Mesendoderm (in vitro differentiated cells): ENCODE results near the gene NBPF20. TPM values are rescaled to one million over a fixed set of nuclear protein-coding genes. Genes with fewer than 3 reads are reported as not detected.
A peak's percentile ranks its signal among the peaks of the same experiment; 100 is the strongest.
"Not testable (repeated sequence)": the region's sequence is repeated elsewhere in the genome, so short reads cannot be mapped to it uniquely, and the experiment has no call there.

Experiments used
- DNase-seq: peaks from one replicate; pipeline ENCODE4 v3.0.0; 2013
- H2AK5ac ChIP-seq: 2 replicates; pipeline ENCODE4 v1.6.1; 2013; ENCODE audit warnings: low read length, inconsistent platforms
- H2BK120ac ChIP-seq: 2 replicates; pipeline ENCODE4 v1.6.1; 2013; ENCODE audit warnings: low read depth, mild to moderate bottlenecking, low read length, moderate library complexity, mixed read lengths
- H2BK15ac ChIP-seq: replicated peaks from 2 replicates; pipeline ENCODE4 v1.6.1; 2013; ENCODE audit warnings: low read depth, mild to moderate bottlenecking, moderate library complexity
- H2BK5ac ChIP-seq: 2 replicates; pipeline ENCODE4 v1.6.1; 2013; ENCODE audit warnings: low read length, inconsistent platforms
- H3K18ac ChIP-seq: 2 replicates; pipeline ENCODE4 v1.6.1; 2013; ENCODE audit warnings: mild to moderate bottlenecking, low read length, mixed read lengths
- H3K23ac ChIP-seq: one replicate; pipeline ENCODE4 v1.6.1; 2013; ENCODE audit warnings: low read length
- H3K27ac ChIP-seq: 2 replicates; pipeline ENCODE4 v1.5.1; 2013; ENCODE audit warnings: low read depth, mild to moderate bottlenecking, inconsistent platforms, low read length, moderate library complexity
- H3K27me3 ChIP-seq: 2 replicates; pipeline ENCODE4 v1.6.1; 2013; ENCODE audit warnings: low read length, control low read depth, mild to moderate bottlenecking, inconsistent platforms; ENCODE audit not compliant: insufficient read depth, poor library complexity
- H3K36me3 ChIP-seq: 2 replicates; pipeline ENCODE4 v1.6.1; 2013; ENCODE audit warnings: low read length, inconsistent platforms; ENCODE audit not compliant: control insufficient read depth, insufficient read depth
- H3K4ac ChIP-seq: one replicate; pipeline ENCODE4 v1.6.1; 2013; ENCODE audit warnings: low read depth, mild to moderate bottlenecking, low read length, moderate library complexity
- H3K4me1 ChIP-seq: 2 replicates; pipeline ENCODE4 v1.6.1; 2013; ENCODE audit warnings: low read depth, low read length, inconsistent platforms; ENCODE audit not compliant: control insufficient read depth
- H3K4me2 ChIP-seq: 2 replicates; pipeline ENCODE4 v1.6.1; 2013; ENCODE audit warnings: low read length
- H3K4me3 ChIP-seq: 2 replicates; pipeline ENCODE4 v1.5.1; 2013; ENCODE audit warnings: mild to moderate bottlenecking, low read length
- H3K56ac ChIP-seq: one replicate; pipeline ENCODE4 v1.6.1; 2013; ENCODE audit warnings: low read length
- H3K79me1 ChIP-seq: 2 replicates; pipeline ENCODE4 v1.6.1; 2013; ENCODE audit warnings: low read length, inconsistent platforms
- H3K79me2 ChIP-seq: 2 replicates; pipeline ENCODE4 v1.6.1; 2013; ENCODE audit warnings: mild to moderate bottlenecking, low read length; ENCODE audit not compliant: control insufficient read depth, insufficient read depth
- H3K9ac ChIP-seq: 2 replicates; pipeline ENCODE4 v1.6.1; 2013; ENCODE audit warnings: low read length, inconsistent platforms
- H4K5ac ChIP-seq: one replicate; pipeline ENCODE4 v1.6.1; 2013; ENCODE audit warnings: low read length
- H4K8ac ChIP-seq: one replicate; pipeline ENCODE4 v1.6.1; 2013; ENCODE audit warnings: low read depth, mild to moderate bottlenecking, control low read depth, low read length, moderate library complexity
- WGBS: extraction: QIAGEN DNeasy Blood & Tissue Kit; methylation state at CpG from one replicate; pipeline ENCODE4 v1.1.7; 2013; ENCODE audit warnings: low lambda C conversion rate, missing lambda C conversion rate; ENCODE audit not compliant: insufficient coverage; ENCODE audit errors: extremely low coverage; 5-methylcytosine and 5-hydroxymethylcytosine counted together
- polyA plus RNA-seq, 2 experiments: library from polyadenylated mRNA; stranded (reverse); fragments of 200-250 nt; gene quantifications; one replicate each; pipeline ENCODE4 v1.2.3, GENCODE V29; 2013

The NBPF20 gene, protein sequence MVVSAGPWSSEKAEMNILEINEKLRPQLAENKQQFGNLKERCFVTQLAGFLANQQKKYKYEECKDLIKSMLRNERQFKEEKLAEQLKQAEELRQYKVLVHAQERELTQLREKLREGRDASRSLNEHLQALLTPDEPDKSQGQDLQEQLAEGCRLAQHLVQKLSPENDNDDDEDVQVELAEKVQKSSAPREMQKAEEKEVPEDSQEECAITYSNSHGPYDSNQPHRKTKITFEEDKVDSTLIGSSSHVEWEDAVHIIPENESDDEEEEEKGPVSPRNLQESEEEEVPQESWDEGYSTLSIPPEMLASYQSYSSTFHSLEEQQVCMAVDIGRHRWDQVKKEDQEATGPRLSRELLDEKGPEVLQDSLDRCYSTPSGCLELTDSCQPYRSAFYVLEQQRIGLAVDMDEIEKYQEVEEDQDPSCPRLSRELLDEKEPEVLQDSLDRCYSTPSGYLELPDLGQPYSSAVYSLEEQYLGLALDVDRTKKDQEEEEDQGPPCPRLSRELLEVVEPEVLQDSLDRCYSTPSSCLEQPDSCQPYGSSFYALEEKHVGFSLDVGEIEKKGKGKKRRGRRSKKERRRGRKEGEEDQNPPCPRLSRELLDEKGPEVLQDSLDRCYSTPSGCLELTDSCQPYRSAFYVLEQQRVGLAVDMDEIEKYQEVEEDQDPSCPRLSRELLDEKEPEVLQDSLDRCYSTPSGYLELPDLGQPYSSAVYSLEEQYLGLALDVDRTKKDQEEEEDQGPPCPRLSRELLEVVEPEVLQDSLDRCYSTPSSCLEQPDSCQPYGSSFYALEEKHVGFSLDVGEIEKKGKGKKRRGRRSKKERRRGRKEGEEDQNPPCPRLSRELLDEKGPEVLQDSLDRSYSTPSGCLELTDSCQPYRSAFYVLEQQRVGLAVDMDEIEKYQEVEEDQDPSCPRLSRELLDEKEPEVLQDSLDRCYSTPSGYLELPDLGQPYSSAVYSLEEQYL (N-terminal part only)
- polyA plus RNA-seq (2013, experiment 1 of 2) = 0.18 TPM
- 0.21 TPM for polyA plus RNA-seq (2013, experiment 2 of 2)

- H2BK5ac ChIP-seq = no peak within 1 kb of the TSS
- no peaks in the 10 kb centered on the region for H3K79me1 ChIP-seq
- DNase-seq = peak; percentile 94
- H3K4ac ChIP-seq = no peak within 1 kb of the TSS
- peak within 1 kb of the TSS; percentile 10 for H3K18ac ChIP-seq
- peak within 1 kb of the TSS; percentile 85 for H3K56ac ChIP-seq
- H3K27ac ChIP-seq = peak within 1 kb of the TSS; percentile 86
- H3K4me1 ChIP-seq = no peaks in the 10 kb centered on the region
- H3K23ac ChIP-seq = no peak within 1 kb of the TSS
- no peak within 1 kb of the TSS for H2BK120ac ChIP-seq
- H3K79me2 ChIP-seq = no peaks in the 10 kb centered on the region
- H2AK5ac ChIP-seq = no peak within 1 kb of the TSS
- H3K36me3 ChIP-seq = no peaks in the 10 kb centered on the region
- no peak within 1 kb of the TSS for H2BK15ac ChIP-seq
- H4K8ac ChIP-seq = no peak within 1 kb of the TSS
- H4K5ac ChIP-seq = no peak within 1 kb of the TSS
- no CpG with 5 or more reads among the region's 50 CpGs for WGBS
- H3K4me3 ChIP-seq = peak within 1 kb of the TSS; percentile 30
- H3K4me2 ChIP-seq = peak within 1 kb of the TSS; percentile 48
- H3K9ac ChIP-seq = peak within 1 kb of the TSS; percentile 64
- H3K27me3 ChIP-seq = peaks cover 5% of the 10 kb centered on the region
Observed at GRCh38 chr1:145425436-145426029, at the start of gene NBPF20. Gene NBPF20, minus strand, starts transcription at chr1:145425603. Its CDS starts 20,331 bp downstream, at chr1:145405272.

GRCh38 chr1:145474837-145475368 is 49.5 kb upstream of the NBPF20 start:
- H3K23ac ChIP-seq, H2BK120ac ChIP-seq, H3K27ac ChIP-seq, H3K9ac ChIP-seq, H3K56ac ChIP-seq, H3K79me2 ChIP-seq, H2AK5ac ChIP-seq, H3K18ac ChIP-seq, H4K5ac ChIP-seq, H3K4me3 ChIP-seq, H3K79me1 ChIP-seq, H3K36me3 ChIP-seq, H4K8ac ChIP-seq, H3K4ac ChIP-seq, H3K27me3 ChIP-seq, H2BK15ac ChIP-seq, H3K4me2 ChIP-seq, DNase-seq, H3K4me1 ChIP-seq, H2BK5ac ChIP-seq: not testable (repeated sequence)
- no CpG with 5 or more reads among the region's 8 CpGs for WGBS

GRCh38 chr1:145472731-145473130 is 47.3 kb upstream of the NBPF20 start:
- not testable (repeated sequence) for DNase-seq
- no CpG with 5 or more reads among the region's 2 CpGs for WGBS

DNA sequence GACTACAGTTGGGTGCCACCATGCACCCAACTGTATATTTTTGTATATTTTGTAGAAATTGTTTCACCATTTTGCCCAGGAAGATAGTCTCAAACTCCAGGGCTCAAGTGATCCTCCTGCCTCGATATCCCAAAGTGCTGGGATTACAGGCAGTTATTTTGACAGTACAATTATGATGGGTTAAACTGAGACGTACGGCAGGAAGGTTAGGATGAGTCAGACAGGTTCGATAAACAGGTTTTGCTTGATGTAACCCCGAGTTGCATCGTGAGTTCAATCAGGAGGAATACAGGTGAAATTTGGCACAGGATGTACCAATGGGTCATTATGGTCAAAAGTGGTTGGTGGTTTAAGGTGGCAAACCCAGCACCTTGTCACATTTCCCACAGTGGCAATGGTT is 46.0 kb upstream of the NBPF20 start:
- H3K9ac ChIP-seq, H2BK5ac ChIP-seq, H2BK120ac ChIP-seq, H2AK5ac ChIP-seq, H3K18ac ChIP-seq, DNase-seq, H3K36me3 ChIP-seq, H4K8ac ChIP-seq, H3K4me3 ChIP-seq, H4K5ac ChIP-seq, H3K4me2 ChIP-seq, H3K23ac ChIP-seq, H2BK15ac ChIP-seq, H3K4ac ChIP-seq, H3K4me1 ChIP-seq, H3K56ac ChIP-seq, H3K27ac ChIP-seq, H3K27me3 ChIP-seq, H3K79me2 ChIP-seq, H3K79me1 ChIP-seq: not testable (repeated sequence)
- no CpG with 5 or more reads among the region's 6 CpGs for WGBS

More at GRCh38 chr1:145472731-145473130, 47.3 kb upstream of the NBPF20 start:
- not testable (repeated sequence) for H2BK15ac ChIP-seq, H3K4me1 ChIP-seq, H3K4me2 ChIP-seq, H2BK5ac ChIP-seq, H4K5ac ChIP-seq, H3K56ac ChIP-seq, H3K23ac ChIP-seq, H4K8ac ChIP-seq, H3K79me1 ChIP-seq, H3K18ac ChIP-seq, H2BK120ac ChIP-seq, H2AK5ac ChIP-seq, H3K79me2 ChIP-seq, H3K27me3 ChIP-seq, H3K4me3 ChIP-seq, H3K4ac ChIP-seq, H3K9ac ChIP-seq, H3K27ac ChIP-seq, H3K36me3 ChIP-seq

- not testable (repeated sequence) for H3K23ac ChIP-seq
Observed at GRCh38 chr1:145465405-145466144, 40.2 kb upstream of the NBPF20 start.

More at GRCh38 chr1:145465405-145466144, 40.2 kb upstream of the NBPF20 start:
- H3K36me3 ChIP-seq, H3K27ac ChIP-seq, H4K5ac ChIP-seq, H3K9ac ChIP-seq, H2AK5ac ChIP-seq, H3K4me3 ChIP-seq, H2BK5ac ChIP-seq, H3K4ac ChIP-seq, H3K27me3 ChIP-seq, H3K4me1 ChIP-seq, H4K8ac ChIP-seq, H3K4me2 ChIP-seq, H3K79me1 ChIP-seq, H2BK120ac ChIP-seq, H3K18ac ChIP-seq, H3K79me2 ChIP-seq, H2BK15ac ChIP-seq: not testable (repeated sequence)
- DNase-seq = peak; percentile 99
- no CpG with 5 or more reads among the region's 35 CpGs for WGBS
- peak overlapping the region; percentile 37 for H3K56ac ChIP-seq
